ENCODE data around the gene DHH. TPM values are rescaled to one million over a fixed set of nuclear protein-coding genes. Genes with fewer than 3 reads are reported as not detected.

DHH gene
- total and polyA plus RNA-seq, 9 of the 15 experiments (the other 6 are each of a cell fraction or from before 2014, with no cell fraction given), result 0.07 to 2.6 (median 0.54) TPM

DNA sequence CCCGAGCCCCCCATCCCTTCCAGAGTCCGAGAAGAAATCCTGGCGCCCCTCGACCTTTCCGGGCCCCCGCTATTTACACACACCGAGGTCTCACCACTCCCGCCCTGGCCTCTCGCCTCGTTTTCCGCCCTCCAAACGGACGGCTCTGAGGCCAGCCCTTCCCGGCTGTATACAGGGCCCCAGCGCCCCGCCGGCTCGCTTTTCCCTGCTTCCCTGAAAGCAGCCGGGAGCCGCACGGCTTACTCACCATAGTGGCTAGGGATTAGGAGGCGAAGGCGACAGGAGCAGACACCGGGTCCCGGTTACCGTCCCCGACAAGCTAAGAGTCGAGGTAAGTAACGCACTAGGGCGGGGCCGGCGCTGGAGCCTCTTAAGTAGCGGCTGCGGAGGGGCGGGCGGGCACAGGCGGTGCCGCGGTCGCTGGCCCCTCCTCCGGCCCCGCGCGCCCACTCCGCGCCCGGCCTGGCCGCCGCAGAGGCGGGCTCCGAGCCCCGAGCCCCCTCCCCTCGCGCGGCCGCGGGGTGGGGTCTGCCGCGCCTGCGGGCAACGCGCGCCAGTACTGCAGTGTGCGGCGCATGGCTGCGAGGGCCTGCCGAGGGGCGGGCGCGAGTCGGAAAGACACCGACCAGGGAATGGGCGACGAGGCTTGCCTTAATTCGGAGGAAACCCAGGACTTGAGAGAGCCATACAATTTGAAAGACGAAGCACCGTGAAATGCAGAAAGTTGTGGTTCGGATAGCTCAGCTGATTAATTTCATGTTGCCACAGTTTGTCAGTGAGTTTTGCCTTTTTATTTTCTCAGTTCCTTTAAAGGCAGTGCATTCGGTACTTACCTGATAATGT is 36.7 kb upstream of the DHH start, which contains the start of gene TUBA1B (continued):
- TF ChIP-seq, protein P1, sequence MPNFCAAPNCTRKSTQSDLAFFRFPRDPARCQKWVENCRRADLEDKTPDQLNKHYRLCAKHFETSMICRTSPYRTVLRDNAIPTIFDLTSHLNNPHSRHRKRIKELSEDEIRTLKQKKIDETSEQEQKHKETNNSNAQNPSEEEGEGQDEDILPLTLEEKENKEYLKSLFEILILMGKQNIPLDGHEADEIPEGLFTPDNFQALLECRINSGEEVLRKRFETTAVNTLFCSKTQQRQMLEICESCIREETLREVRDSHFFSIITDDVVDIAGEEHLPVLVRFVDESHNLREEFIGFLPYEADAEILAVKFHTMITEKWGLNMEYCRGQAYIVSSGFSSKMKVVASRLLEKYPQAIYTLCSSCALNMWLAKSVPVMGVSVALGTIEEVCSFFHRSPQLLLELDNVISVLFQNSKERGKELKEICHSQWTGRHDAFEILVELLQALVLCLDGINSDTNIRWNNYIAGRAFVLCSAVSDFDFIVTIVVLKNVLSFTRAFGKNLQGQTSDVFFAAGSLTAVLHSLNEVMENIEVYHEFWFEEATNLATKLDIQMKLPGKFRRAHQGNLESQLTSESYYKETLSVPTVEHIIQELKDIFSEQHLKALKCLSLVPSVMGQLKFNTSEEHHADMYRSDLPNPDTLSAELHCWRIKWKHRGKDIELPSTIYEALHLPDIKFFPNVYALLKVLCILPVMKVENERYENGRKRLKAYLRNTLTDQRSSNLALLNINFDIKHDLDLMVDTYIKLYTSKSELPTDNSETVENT (CRISPR knock-in tag; IDR thresholded peaks at IDR 0.05), result peak; percentile 16; the same call in 1 of the 2 replicates
- TF ChIP-seq NFIX (CRISPR knock-in tag; IDR thresholded peaks at IDR 0.05; ENCODE audit: low read depth) (no peak), IFI16 (CRISPR knock-in tag; IDR thresholded peaks at IDR 0.05) (no peak), ZNF24 (IDR thresholded peaks at IDR 0.05) (no peak; the same call in 1 of the 2 replicates), HDAC3 (IDR thresholded peaks at IDR 0.05; ENCODE audit: borderline replicate concordance, partially characterized antibody) (no peak), SP1 (CRISPR knock-in tag; IDR thresholded peaks at IDR 0.05) (peak; percentile 73), MTA2 (IDR thresholded peaks at IDR 0.05; ENCODE audit: low read depth) (0 out of 2 replicates have a peak, but pooled peaks have one; percentile 9), TBL1XR1 (IDR thresholded peaks at IDR 0.05; ENCODE audit: low read length in 2 of 2) (peak; percentile 36 to 59; a peak in 3 of 4 replicates), ZNF224 (CRISPR knock-in tag; IDR thresholded peaks at IDR 0.05) (0 out of 2 replicates have a peak, but pooled peaks have one; percentile 2), ERF (CRISPR knock-in tag; IDR thresholded peaks at IDR 0.05) (0 out of 2 replicates have a peak, but pooled peaks have one; percentile 23), ZFPM2 (CRISPR knock-in tag; IDR thresholded peaks at IDR 0.05) (no peak), PHF8 (IDR thresholded peaks at IDR 0.05; ENCODE audit: borderline replicate concordance, low read length) (peak; percentile 92), SMARCE1 (IDR thresholded peaks at IDR 0.05) (no peak), SRF (CRISPR knock-in tag; IDR thresholded peaks at IDR 0.05) (peak; percentile 9 to 58; a peak in 2 of 4 replicates), POLR3A (IDR thresholded peaks at IDR 0.05; ENCODE audit: borderline replicate concordance, extremely low read depth, insufficient read depth, insufficient read length) (no peak), FOXA1 (IDR thresholded peaks at IDR 0.05; ENCODE audit: borderline replicate concordance) (no peak), CBX1 (IDR thresholded peaks at IDR 0.05; ENCODE audit: low read depth) (peak; percentile 99), ZC3H8 (IDR thresholded peaks at IDR 0.05) (no peak), HDAC8 (tag; IDR thresholded peaks at IDR 0.05) (no peak), MCM3 (IDR thresholded peaks at IDR 0.05) (no peak), BCOR (IDR thresholded peaks at IDR 0.05) (no peak), FOXK1 (CRISPR knock-in tag; IDR thresholded peaks at IDR 0.05; ENCODE audit: borderline replicate concordance) (no peak)
- TF ChIP-seq, protein P2, sequence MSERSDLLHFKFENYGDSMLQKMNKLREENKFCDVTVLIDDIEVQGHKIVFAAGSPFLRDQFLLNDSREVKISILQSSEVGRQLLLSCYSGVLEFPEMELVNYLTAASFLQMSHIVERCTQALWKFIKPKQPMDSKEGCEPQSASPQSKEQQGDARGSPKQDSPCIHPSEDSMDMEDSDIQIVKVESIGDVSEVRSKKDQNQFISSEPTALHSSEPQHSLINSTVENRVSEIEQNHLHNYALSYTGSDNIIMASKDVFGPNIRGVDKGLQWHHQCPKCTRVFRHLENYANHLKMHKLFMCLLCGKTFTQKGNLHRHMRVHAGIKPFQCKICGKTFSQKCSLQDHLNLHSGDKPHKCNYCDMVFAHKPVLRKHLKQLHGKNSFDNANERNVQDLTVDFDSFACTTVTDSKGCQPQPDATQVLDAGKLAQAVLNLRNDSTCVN (CRISPR knock-in tag; IDR thresholded peaks at IDR 0.05), result no peak
- TF ChIP-seq, protein P3, sequence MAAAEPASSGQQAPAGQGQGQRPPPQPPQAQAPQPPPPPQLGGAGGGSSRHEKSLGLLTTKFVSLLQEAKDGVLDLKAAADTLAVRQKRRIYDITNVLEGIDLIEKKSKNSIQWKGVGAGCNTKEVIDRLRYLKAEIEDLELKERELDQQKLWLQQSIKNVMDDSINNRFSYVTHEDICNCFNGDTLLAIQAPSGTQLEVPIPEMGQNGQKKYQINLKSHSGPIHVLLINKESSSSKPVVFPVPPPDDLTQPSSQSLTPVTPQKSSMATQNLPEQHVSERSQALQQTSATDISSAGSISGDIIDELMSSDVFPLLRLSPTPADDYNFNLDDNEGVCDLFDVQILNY (CRISPR knock-in tag; IDR thresholded peaks at IDR 0.05), result peak; percentile 65; the same call in 1 of the 2 replicates
